HEK293T (cell line): ENCODE data around the gene LCN12.

ENCODE experiments used
- ARNT ChIP-seq: fragments of 450-650 bp; IDR thresholded peaks from 2 replicates; pipeline ENCODE4 v1.6.1; 2017; ENCODE audit warnings: mild to moderate bottlenecking
- BHLHE40 ChIP-seq: fragments of 450-650 bp; IDR thresholded peaks from 2 replicates; pipeline ENCODE4 v1.6.1; 2016; ENCODE audit warnings: mild to moderate bottlenecking, moderate library complexity, borderline replicate concordance
- CTBP1 ChIP-seq: fragments of 450-650 bp; IDR thresholded peaks from 2 replicates; pipeline ENCODE4 v1.6.1; 2016; ENCODE audit warnings: borderline replicate concordance
- FOXA1 ChIP-seq: fragments of 450-650 bp; IDR thresholded peaks from 2 replicates; pipeline ENCODE4 v1.6.1; 2016; ENCODE audit warnings: mild to moderate bottlenecking
- FOXK2 ChIP-seq: fragments of 450-650 bp; IDR thresholded peaks from 2 replicates; pipeline ENCODE4 v1.6.1; 2016; ENCODE audit warnings: mild to moderate bottlenecking
- FOXM1 ChIP-seq: fragments of 450-650 bp; IDR thresholded peaks from 2 replicates; pipeline ENCODE4 v1.6.1; 2017; ENCODE audit warnings: mild to moderate bottlenecking, borderline replicate concordance
- HDGF ChIP-seq: fragments of 450-650 bp; IDR thresholded peaks from 2 replicates; pipeline ENCODE4 v1.6.1; 2017; ENCODE audit warnings: antibody characterized with exemption, borderline replicate concordance
- L3MBTL2 ChIP-seq: fragments of 450-650 bp; conservative IDR thresholded peaks from 2 replicates; pipeline ENCODE4 v1.6.1; 2016; ENCODE audit warnings: mild to moderate bottlenecking
- SP1 ChIP-seq: fragments of 450-650 bp; IDR thresholded peaks from 2 replicates; pipeline ENCODE4 v1.6.1; 2017
- SUZ12 ChIP-seq: fragments of 450-650 bp; IDR thresholded peaks from 2 replicates; pipeline ENCODE4 v1.6.1; 2016; ENCODE audit warnings: mild to moderate bottlenecking
- TARDBP ChIP-seq: fragments of 450-650 bp; IDR thresholded peaks from 2 replicates; pipeline ENCODE4 v1.6.1; 2016

DNA sequence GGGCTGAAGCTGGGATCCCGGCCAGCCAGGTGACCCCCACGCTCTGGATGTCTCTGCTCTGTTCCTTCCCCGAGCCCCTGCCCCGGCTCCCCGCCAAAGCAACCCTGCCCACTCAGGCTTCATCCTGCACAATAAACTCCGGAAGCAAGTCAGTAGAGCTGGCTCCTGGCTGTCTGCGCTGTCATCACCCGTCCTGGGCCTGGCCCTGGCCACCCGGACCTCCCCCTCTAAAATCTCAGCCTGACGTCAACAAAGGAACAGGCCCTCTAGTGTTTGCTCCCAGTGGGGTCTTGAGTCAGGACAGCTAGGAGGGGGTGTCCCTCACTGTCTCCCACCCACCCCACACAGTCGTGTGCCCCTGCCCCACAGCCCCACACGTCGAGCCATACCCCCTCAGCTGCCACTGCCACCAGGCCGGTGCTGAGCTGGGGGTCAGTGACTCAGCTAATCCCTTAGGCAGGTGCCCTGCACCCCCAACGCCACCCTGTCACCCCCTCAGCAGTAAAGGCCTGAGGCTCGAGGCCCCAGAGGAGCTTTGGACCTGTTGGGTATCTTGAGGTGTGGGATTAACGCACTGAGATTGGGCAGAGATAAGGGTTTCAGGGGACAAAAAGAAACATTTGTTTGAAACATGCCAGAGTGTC lies 29.6 kb downstream of the LCN12 start:
- TF ChIP-seq FOXA1 (no peak), TARDBP (no peak), SUZ12 (no peak), FOXM1 (no peak), ARNT (no peak), BHLHE40 (no peak), HDGF (no peak), FOXK2 (no peak), SP1 (no peak), L3MBTL2 (no peak), CTBP1 (no peak)
